Measurements from ENCODE around the gene NFATC2IP. TPM values are rescaled to one million over a fixed set of nuclear protein-coding genes. Genes with fewer than 3 reads are reported as not detected.

The NFATC2IP gene
- total and polyA plus RNA-seq, 2 of the 8 experiments (the other 6 are each of a cell fraction or from before 2014, with no cell fraction given), result 54.4 to 71.5 TPM

DNA sequence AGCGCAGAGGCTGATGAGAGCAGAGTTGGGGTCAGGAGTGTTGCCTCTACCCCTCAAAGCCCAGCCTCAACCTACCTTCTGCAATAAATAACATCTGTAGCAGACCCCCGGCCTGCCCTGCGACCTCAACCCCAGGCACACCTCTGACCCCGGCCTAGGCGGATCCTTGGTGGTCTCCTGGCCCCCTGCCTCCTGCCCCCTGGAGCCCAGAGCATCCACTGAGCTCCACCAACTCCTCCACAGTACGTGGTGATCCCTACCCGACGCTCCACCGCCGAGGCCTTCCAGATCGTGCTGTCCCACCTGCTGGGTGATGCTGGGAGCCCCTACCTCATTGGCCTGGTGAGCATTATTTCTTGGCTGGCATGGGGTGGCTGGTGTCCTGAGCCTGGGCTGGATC lies 32.2 kb downstream of the NFATC2IP start (continued):
- TF ChIP-seq HDAC2 (IDR thresholded peaks at IDR 0.05; ENCODE audit: borderline replicate concordance in 1 of 2, low read depth in 2 of 2, low read length in 2 of 2), result no peak
- no peak for TF ChIP-seq ATF2 (IDR thresholded peaks at IDR 0.05; ENCODE audit: low read length)

Measured in H1 (cell line).